GM23338 (cell line): Measurements from ENCODE around the gene CLIC5. TPM values are rescaled to one million over a fixed set of nuclear protein-coding genes. Genes with fewer than 3 reads are reported as not detected.

Experiments
- ATAC-seq: fragments of 200-7000 bp; cut with Tn5 transposase; 3 replicates; pipeline ENCODE4 v1.9.1; 2020
- DNase-seq: peaks from one replicate; pipeline ENCODE4 v3.0.0-alpha.2; 2015; ENCODE audit warnings: low spot score
- H2AFZ ChIP-seq: fragments of 200-600 bp; sonication (generic); 2 replicates; pipeline ENCODE4 v1.8.0; 2016; ENCODE audit warnings: antibody characterized with exemption, mild to moderate bottlenecking, moderate library complexity
- H3F3A ChIP-seq: fragments of 200-600 bp; sonication (generic); replicated peaks from 2 replicates; pipeline ENCODE4 v1.8.0; 2017; ENCODE audit warnings: antibody characterized with exemption, mixed run types, low read depth
- H3K27ac ChIP-seq: fragments of 200-600 bp; sonication (generic); 2 replicates; pipeline ENCODE4 v1.6.1; 2016; ENCODE audit warnings: low read depth
- H3K27me3 ChIP-seq: fragments of 200-600 bp; sonication (generic); 2 replicates; pipeline ENCODE4 v1.8.0; 2016; ENCODE audit warnings: mild to moderate bottlenecking, mixed run types, moderate library complexity; ENCODE audit not compliant: insufficient read depth
- H3K36me3 ChIP-seq: fragments of 200-600 bp; sonication (generic); 2 replicates; pipeline ENCODE4 v1.8.0; 2016; ENCODE audit warnings: mild to moderate bottlenecking; ENCODE audit not compliant: insufficient read depth
- H3K4me1 ChIP-seq: fragments of 200-600 bp; sonication (generic); 2 replicates; pipeline ENCODE4 v1.8.0; 2016; ENCODE audit warnings: mild to moderate bottlenecking, moderate library complexity; ENCODE audit not compliant: insufficient read depth
- H3K4me2 ChIP-seq: fragments of 200-600 bp; sonication (generic); 2 replicates; pipeline ENCODE4 v1.7.1; 2017; ENCODE audit warnings: mixed run types
- H3K4me3 ChIP-seq: fragments of 200-600 bp; sonication (generic); 2 replicates; pipeline ENCODE4 v1.6.1; 2016; ENCODE audit warnings: mixed run types
- H3K79me2 ChIP-seq: fragments of 200-600 bp; sonication (generic); replicated peaks from 2 replicates; pipeline ENCODE4 v1.8.0; 2017; ENCODE audit warnings: mild to moderate bottlenecking; ENCODE audit not compliant: insufficient read depth
- H3K9me2 ChIP-seq: fragments of 200-600 bp; sonication (generic); 2 replicates; pipeline ENCODE4 v1.8.0; 2017; ENCODE audit not compliant: insufficient read depth
- H4K20me1 ChIP-seq: fragments of 200-600 bp; sonication (generic); replicated peaks from 2 replicates; pipeline ENCODE4 v1.8.0; 2017; ENCODE audit warnings: mild to moderate bottlenecking; ENCODE audit not compliant: insufficient read depth
- H3K27ac Mint-ChIP-seq: 2 replicates; pipeline ENCODE4 v1.8.0; 2020; ENCODE audit warnings: inconsistent platforms, mild to moderate bottlenecking, moderate library complexity, mixed read lengths
- H3K27me3 Mint-ChIP-seq: 3 replicates; pipeline ENCODE4 v1.8.0; 2022; ENCODE audit warnings: low read depth, mild to moderate bottlenecking, moderate library complexity, mixed read lengths, inconsistent platforms; ENCODE audit not compliant: insufficient read depth, poor library complexity
- H3K36me3 Mint-ChIP-seq: 3 replicates; pipeline ENCODE4 v1.8.0; 2021; ENCODE audit warnings: low read depth, mild to moderate bottlenecking, inconsistent platforms, moderate library complexity, mixed read lengths
- H3K4me1 Mint-ChIP-seq: 3 replicates; pipeline ENCODE4 v1.8.0; 2020; ENCODE audit warnings: mild to moderate bottlenecking, inconsistent platforms, mixed read lengths
- H3K4me3 Mint-ChIP-seq: 3 replicates; pipeline ENCODE4 v1.8.0; 2021; ENCODE audit warnings: moderate library complexity, mild to moderate bottlenecking, inconsistent platforms, mixed read lengths
- H3K9me3 Mint-ChIP-seq: 3 replicates; pipeline ENCODE4 v1.8.0; 2020; ENCODE audit warnings: moderate library complexity, mild to moderate bottlenecking, inconsistent platforms, mixed read lengths
- CREB1 ChIP-seq: fragments of 250-450 bp; sonication (Bioruptor Pico); IDR thresholded peaks from 2 replicates; pipeline ENCODE4 v1.5.0; 2020; ENCODE audit warnings: low read depth, mild to moderate bottlenecking, moderate library complexity
- ETS1 ChIP-seq: IDR thresholded peaks from 2 replicates; pipeline ENCODE4 v1.6.1; 2016; ENCODE audit warnings: antibody characterized with exemption
- EZH2 ChIP-seq: fragments of 200-600 bp; sonication (generic); IDR thresholded peaks from one replicate; pipeline ENCODE4 v1.8.0; 2017; ENCODE audit warnings: antibody characterized with exemption, mild to moderate bottlenecking, low read depth; ENCODE audit not compliant: unreplicated experiment
- EZH2phosphoT487 ChIP-seq: fragments of 200-600 bp; sonication (generic); IDR thresholded peaks from one replicate; pipeline ENCODE4 v1.8.1; 2018; ENCODE audit warnings: antibody characterized with exemption; ENCODE audit not compliant: unreplicated experiment
- JUNB ChIP-seq: IDR thresholded peaks from one replicate; pipeline ENCODE4 v1.6.1; 2016; ENCODE audit warnings: antibody characterized with exemption; ENCODE audit not compliant: unreplicated experiment
- NANOG ChIP-seq: IDR thresholded peaks from 2 replicates; pipeline ENCODE4 v1.6.1; 2016; ENCODE audit warnings: antibody characterized with exemption, borderline replicate concordance
- POLR2AphosphoS5 ChIP-seq: IDR thresholded peaks from 2 replicates; pipeline ENCODE4 v1.6.1; 2016; ENCODE audit warnings: antibody characterized with exemption, low read depth
- REST ChIP-seq: IDR thresholded peaks from one replicate; pipeline ENCODE4 v1.6.1; 2018; ENCODE audit warnings: antibody characterized with exemption; ENCODE audit not compliant: unreplicated experiment
- STAT1 ChIP-seq: IDR thresholded peaks from one replicate; pipeline ENCODE4 v1.6.1; 2016; ENCODE audit warnings: antibody characterized with exemption; ENCODE audit not compliant: unreplicated experiment
- ZNF114 ChIP-seq: fragments of 250-450 bp; sonication (Bioruptor Pico); IDR thresholded peaks from 2 replicates; pipeline ENCODE4 v1.5.0; 2020; ENCODE audit warnings: mild to moderate bottlenecking, moderate library complexity
- ZNF331 ChIP-seq: fragments of 250-450 bp; sonication (Bioruptor Pico); IDR thresholded peaks from 2 replicates; pipeline ENCODE4 v1.5.0; 2020; ENCODE audit warnings: low read depth, mild to moderate bottlenecking, moderate library complexity
- polyA plus RNA-seq: library from polyadenylated mRNA; unstranded; fragments of >200 nt; fragmentation: Nextera tagmentation; extraction: Ambion mirVana; gene quantifications from 2 replicates; pipeline ENCODE4 v1.2.1, GENCODE V29; 2016
- total RNA-seq: library from RNA; depleted of rRNA; stranded (reverse); fragments of >200 nt; shearing (Covaris generic); gene quantifications from 2 replicates; pipeline ENCODE4 v1.2.3, GENCODE V29; 2014
- TF ChIP-seq, protein P1 (sequence below), 2 experiments: fragments of 200-600 bp in 1 of 2; sonication (generic) in 1 of 2; conservative IDR thresholded peaks; 2 replicates each; pipeline versions ENCODE4 v1.5.1 to v1.6.1; 2016 to 2017; ENCODE audit warnings: antibody characterized with exemption in 2 of 2, low read depth in 2 of 2, mild to moderate bottlenecking in 2 of 2, moderate library complexity in 1 of 2

Gene CLIC5
- total and polyA plus RNA-seq, 2 experiments from 2014 or later, result 0.08 TPM; not detected in 1

DNA sequence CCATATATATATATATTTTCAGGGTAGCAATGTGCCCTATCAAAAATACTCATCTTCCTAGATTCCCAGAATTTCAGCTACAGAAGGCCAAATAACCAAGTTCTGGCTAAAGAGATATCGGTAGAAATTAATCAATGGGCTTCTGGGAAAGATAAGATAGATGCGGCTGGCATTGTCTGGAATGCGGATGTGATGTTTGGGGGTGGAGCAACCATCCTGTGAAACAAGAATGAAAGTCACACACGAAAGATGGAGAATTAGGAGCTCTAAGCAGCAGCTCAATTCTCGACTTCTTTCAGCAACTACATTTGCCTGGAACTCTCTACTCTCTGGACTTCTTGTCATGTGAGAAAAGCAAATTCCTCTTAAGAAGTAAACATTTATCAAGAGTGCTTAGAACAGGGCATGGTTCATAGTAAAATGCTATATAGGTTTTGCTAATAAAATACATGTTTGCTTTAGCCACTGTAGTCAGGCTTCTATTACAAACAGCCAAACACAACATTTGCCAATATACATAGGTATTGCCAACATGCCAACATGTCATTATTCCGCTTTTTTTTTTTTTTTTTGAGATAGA, 90.8 kb downstream of the CLIC5 start (continued):
- TF ChIP-seq, protein P1, sequence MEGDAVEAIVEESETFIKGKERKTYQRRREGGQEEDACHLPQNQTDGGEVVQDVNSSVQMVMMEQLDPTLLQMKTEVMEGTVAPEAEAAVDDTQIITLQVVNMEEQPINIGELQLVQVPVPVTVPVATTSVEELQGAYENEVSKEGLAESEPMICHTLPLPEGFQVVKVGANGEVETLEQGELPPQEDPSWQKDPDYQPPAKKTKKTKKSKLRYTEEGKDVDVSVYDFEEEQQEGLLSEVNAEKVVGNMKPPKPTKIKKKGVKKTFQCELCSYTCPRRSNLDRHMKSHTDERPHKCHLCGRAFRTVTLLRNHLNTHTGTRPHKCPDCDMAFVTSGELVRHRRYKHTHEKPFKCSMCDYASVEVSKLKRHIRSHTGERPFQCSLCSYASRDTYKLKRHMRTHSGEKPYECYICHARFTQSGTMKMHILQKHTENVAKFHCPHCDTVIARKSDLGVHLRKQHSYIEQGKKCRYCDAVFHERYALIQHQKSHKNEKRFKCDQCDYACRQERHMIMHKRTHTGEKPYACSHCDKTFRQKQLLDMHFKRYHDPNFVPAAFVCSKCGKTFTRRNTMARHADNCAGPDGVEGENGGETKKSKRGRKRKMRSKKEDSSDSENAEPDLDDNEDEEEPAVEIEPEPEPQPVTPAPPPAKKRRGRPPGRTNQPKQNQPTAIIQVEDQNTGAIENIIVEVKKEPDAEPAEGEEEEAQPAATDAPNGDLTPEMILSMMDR (conservative IDR thresholded peaks at IDR 0.05; ENCODE audit: low read depth in 2 of 2), result no peak
- TF ChIP-seq CREB1 (CRISPR knock-in tag) (no peak), ZNF114 (CRISPR knock-in tag) (no peak), EZH2 (no peak), EZH2phosphoT487 (no peak), REST (no peak), ETS1 (no peak), STAT1 (no peak), ZNF331 (CRISPR knock-in tag) (no peak)

- H3F3A ChIP-seq, result no peaks in the 10 kb centered on the region
- H3K4me1 ChIP-seq, result peaks cover 36% of the 10 kb centered on the region
- Mint-ChIP-seq H3K9me3 (no peaks in the 10 kb centered on the region), H3K4me3 (no peak overlapping the region), H3K27ac (no peak overlapping the region), H3K4me1 (peaks cover 44% of the 10 kb centered on the region), H3K36me3 (no peaks in the 10 kb centered on the region), H3K27me3 (peaks cover 5% of the 10 kb centered on the region)
- peaks cover 4% of the 10 kb centered on the region; the same call in 1 of the 2 replicates for H3K36me3 ChIP-seq
- H3K27me3 ChIP-seq, result no peaks in the 10 kb centered on the region
- no peak for ATAC-seq
- H3K9me2 ChIP-seq, result 0 out of 2 replicates have a peak, but pooled peaks cover under 1% of the 10 kb centered on the region
- H3K4me2 ChIP-seq, result no peak overlapping the region
- no peaks in the 10 kb centered on the region for H4K20me1 ChIP-seq
- H3K27ac ChIP-seq, result no peak overlapping the region
- DNase-seq, result no peak
- no peaks in the 10 kb centered on the region for H3K79me2 ChIP-seq
- no peak overlapping the region for H2AFZ ChIP-seq
- no peak overlapping the region for H3K4me3 ChIP-seq
- no peak for TF ChIP-seq EZH2
- no peak for TF ChIP-seq STAT1
- TF ChIP-seq NANOG, result no peak
- TF ChIP-seq EZH2phosphoT487, result no peak
- TF ChIP-seq POLR2AphosphoS5, result no peak
- no peak for TF ChIP-seq ETS1
- TF ChIP-seq CREB1 (CRISPR knock-in tag), result no peak
- no peak for TF ChIP-seq JUNB
- no peak for TF ChIP-seq REST
- no peak for TF ChIP-seq ZNF331 (CRISPR knock-in tag)
- TF ChIP-seq, protein P1 (conservative IDR thresholded peaks at IDR 0.05; ENCODE audit: low read depth in 2 of 2), result no peak
Observed at GRCh38 chr6:45923831-45924391, 91.7 kb downstream of the CLIC5 start.
